Mononuclear cell (primary cell): ENCODE data around the gene SRGAP2C. TPM values are rescaled to one million over a fixed set of nuclear protein-coding genes. Genes with fewer than 3 reads are reported as not detected.
"Not testable (repeated sequence)": the region's sequence is repeated elsewhere in the genome, so short reads cannot be mapped to it uniquely, and the experiment has no call there.

Experiments
- H3K27me3 ChIP-seq: 2 replicates; pipeline ENCODE4 v1.6.0; 2011; ENCODE audit warnings: low read length, control low read depth; ENCODE audit not compliant: insufficient read depth
- H3K4me1 ChIP-seq: 2 replicates; pipeline ENCODE4 v1.5.1; 2011; ENCODE audit warnings: mild to moderate bottlenecking, low read length, control low read depth; ENCODE audit not compliant: insufficient read depth
- H3K4me3 ChIP-seq: 2 replicates; pipeline ENCODE4 v1.5.1; 2011; ENCODE audit warnings: mild to moderate bottlenecking, low read length, moderate library complexity
- H3K9me3 ChIP-seq: 2 replicates; pipeline ENCODE4 v1.5.1; 2011; ENCODE audit warnings: low read depth, mild to moderate bottlenecking, control low read depth, low read length
- total RNA-seq: library from RNA; depleted of rRNA; stranded (reverse); fragments of >200 nt; gene quantifications from one replicate; pipeline ENCODE4 v1.2.3, GENCODE V29; 2012

SRGAP2C gene
- total RNA-seq, 1 donor, result 10.6 TPM

DNA sequence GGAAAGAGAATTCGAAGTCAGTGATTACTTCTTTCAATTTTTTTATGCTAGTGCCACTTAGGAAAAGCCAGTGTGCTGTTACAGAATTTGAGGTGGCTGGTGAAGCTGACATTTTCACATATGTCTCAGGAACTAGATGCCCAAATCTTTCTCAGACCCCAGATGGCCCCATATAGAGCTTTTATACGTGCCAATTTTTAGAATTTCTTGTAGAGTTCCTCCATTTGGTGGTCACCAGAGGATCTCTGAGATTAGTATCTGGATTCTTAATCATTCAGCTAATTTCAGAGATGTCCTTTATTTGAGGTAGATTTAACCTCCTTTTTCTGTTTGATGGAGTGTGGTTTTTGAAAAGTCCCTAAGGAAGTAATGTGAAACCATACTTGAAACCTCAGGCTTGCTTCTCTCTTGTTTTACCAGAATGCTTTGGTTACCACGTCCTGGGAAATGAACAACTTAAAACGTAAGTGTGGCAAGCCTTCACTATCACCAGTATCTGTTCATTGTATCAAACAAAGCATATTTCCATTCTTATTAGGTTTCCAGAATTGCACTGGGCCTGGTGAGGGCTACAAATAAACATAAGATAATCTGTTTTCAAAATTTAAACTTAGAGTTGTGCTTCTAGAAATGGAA, 164.7 kb downstream of the SRGAP2C start:
- not testable (repeated sequence) for H3K4me3 ChIP-seq, H3K9me3 ChIP-seq, H3K4me1 ChIP-seq, H3K27me3 ChIP-seq

- H3K27me3 ChIP-seq, H3K4me1 ChIP-seq, H3K9me3 ChIP-seq, H3K4me3 ChIP-seq: not testable (repeated sequence)
Observed at GRCh38 chr1:121355711-121356420, 171.1 kb downstream of the SRGAP2C start.

- not testable (repeated sequence) for H3K4me3 ChIP-seq, H3K9me3 ChIP-seq, H3K4me1 ChIP-seq, H3K27me3 ChIP-seq
Observed at GRCh38 chr1:121356819-121357218, 172.0 kb downstream of the SRGAP2C start.

- not testable (repeated sequence) for H3K4me3 ChIP-seq, H3K27me3 ChIP-seq, H3K4me1 ChIP-seq, H3K9me3 ChIP-seq
Observed at GRCh38 chr1:121360531-121360930, 175.8 kb downstream of the SRGAP2C start.

GRCh38 chr1:121361451-121362233, 176.9 kb downstream of the SRGAP2C start:
- H3K4me1 ChIP-seq, H3K27me3 ChIP-seq, H3K4me3 ChIP-seq, H3K9me3 ChIP-seq: not testable (repeated sequence)

DNA sequence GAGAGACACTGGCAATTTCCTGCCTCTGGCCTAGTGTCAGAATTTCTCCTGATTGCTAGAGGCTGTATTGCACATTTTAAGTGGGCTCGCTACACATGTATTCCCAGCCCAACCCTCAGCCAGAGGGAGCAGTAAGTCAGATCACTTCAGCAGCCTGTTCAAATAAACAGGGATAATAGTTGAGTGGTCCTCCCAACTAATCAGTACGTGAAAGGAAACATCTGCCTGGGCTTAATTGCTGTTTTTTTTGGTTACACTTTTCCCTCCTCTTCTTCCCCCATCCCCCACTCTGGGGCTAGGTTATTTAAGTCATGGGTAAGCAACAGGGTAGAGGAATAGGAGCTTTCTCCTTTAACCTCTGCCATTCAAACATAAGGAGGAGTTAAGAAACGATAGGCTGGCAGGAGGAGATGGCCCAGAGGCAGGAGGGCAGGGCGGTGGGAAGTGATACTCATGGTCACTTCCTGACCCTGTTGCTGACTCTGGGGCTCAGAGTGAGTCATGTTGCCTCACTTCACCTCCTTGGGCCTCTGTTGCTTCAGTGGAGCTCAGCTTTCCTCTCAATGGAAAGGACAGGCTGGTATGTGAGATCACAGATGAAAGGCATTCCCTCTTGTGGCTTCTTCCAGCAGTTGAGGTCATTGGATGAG, 177.6 kb downstream of the SRGAP2C start:
- not testable (repeated sequence) for H3K4me3 ChIP-seq, H3K9me3 ChIP-seq, H3K4me1 ChIP-seq, H3K27me3 ChIP-seq

DNA sequence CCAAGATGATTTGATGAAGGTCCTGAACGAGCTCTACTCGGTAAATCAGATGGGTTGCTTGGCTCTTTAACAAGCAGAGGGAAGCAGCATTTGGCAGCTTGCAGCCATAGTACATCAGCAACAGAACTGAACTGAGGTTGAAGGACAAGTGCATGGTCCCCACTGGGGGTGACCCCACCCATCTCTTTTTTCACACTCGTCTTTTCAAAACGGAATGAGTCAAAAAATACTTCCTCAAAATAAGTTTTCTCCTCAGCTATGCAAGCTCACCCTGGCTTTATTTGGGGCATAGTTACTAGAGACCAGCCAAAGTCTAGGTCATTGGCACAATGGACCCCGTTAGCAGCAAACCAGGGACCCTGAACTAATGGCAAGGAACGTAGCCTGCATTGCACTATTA, 180.5 kb downstream of the SRGAP2C start:
- not testable (repeated sequence) for H3K27me3 ChIP-seq, H3K4me3 ChIP-seq, H3K4me1 ChIP-seq, H3K9me3 ChIP-seq

GRCh38 chr1:121365723-121366122, 180.9 kb downstream of the SRGAP2C start:
- not testable (repeated sequence) for H3K27me3 ChIP-seq, H3K9me3 ChIP-seq, H3K4me3 ChIP-seq, H3K4me1 ChIP-seq

GRCh38 chr1:121366171-121366570, 181.4 kb downstream of the SRGAP2C start:
- not testable (repeated sequence) for H3K4me3 ChIP-seq, H3K9me3 ChIP-seq, H3K27me3 ChIP-seq, H3K4me1 ChIP-seq

DNA sequence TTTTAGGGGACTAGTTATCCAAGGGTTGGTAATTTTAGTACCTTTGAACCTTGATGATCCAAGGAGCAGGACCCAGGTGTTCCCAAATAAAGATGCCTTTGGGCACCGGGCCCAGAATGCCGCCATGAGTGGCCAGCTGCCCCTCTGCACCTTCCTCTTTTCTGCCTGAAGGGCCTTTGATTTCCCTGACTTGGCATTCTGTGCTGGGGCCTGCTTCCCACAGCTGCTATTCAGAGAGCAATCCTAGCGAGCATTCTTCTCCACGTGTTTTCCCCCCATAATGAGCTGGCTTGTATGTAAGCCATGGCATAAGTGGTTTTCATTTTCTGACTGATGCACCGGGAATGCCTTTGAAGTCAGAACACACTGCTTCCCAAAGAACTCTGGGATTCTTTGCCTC, 184.1 kb downstream of the SRGAP2C start:
- H3K4me3 ChIP-seq, H3K27me3 ChIP-seq, H3K9me3 ChIP-seq, H3K4me1 ChIP-seq: not testable (repeated sequence)

- not testable (repeated sequence) for H3K9me3 ChIP-seq, H3K27me3 ChIP-seq, H3K4me3 ChIP-seq, H3K4me1 ChIP-seq
Observed at GRCh38 chr1:121369959-121370358, 185.2 kb downstream of the SRGAP2C start.

- not testable (repeated sequence) for H3K9me3 ChIP-seq, H3K4me1 ChIP-seq, H3K27me3 ChIP-seq, H3K4me3 ChIP-seq
Observed at GRCh38 chr1:121374851-121375367, 190.1 kb downstream of the SRGAP2C start.

GRCh38 chr1:121376986-121377385, 192.2 kb downstream of the SRGAP2C start:
- not testable (repeated sequence) for H3K9me3 ChIP-seq, H3K4me1 ChIP-seq, H3K4me3 ChIP-seq, H3K27me3 ChIP-seq

- H3K4me1 ChIP-seq, H3K9me3 ChIP-seq, H3K4me3 ChIP-seq, H3K27me3 ChIP-seq: not testable (repeated sequence)
Observed at GRCh38 chr1:121378757-121379156, 194.0 kb downstream of the SRGAP2C start.

DNA sequence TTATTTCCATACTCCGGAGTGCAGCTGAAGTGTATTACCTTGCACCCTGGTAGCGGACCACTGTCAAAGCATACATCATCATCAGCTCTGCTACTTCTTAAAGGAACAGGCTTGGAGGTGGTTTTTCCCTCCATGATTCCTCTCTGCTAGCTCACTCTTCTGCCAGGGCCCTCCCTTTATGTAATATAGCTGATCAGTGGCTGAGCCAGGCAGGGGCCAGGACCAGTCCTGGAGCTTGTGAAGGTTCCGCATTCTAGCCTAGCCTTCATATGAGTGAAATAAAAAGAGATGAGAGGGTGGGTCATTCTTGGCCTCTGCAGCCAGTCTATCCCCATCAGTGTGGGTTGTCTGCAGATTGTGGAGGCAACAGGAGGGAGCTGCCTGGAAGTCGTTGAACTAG, 200.0 kb downstream of the SRGAP2C start:
- not testable (repeated sequence) for H3K9me3 ChIP-seq, H3K27me3 ChIP-seq, H3K4me1 ChIP-seq, H3K4me3 ChIP-seq
